ENCODE measurements around the gene CRLF2. TPM values are rescaled to one million over a fixed set of nuclear protein-coding genes. Genes with fewer than 3 reads are reported as not detected.

Gene CRLF2
- total and polyA plus RNA-seq, 2 donors (not counting 3 experiments of a cell fraction or from before 2014, with no cell fraction given): not detected

- no peak overlapping the region for H3K27ac ChIP-seq (ENCODE audit: insufficient read depth, low read depth, low read length)
- no peaks in the 10 kb centered on the region for H3K79me2 ChIP-seq (ENCODE audit: control insufficient read depth, insufficient read depth, low read length)
- H3K36me3 ChIP-seq (ENCODE audit: control insufficient read depth in 2 of 2, extremely low read depth in 1 of 2, insufficient read depth in 2 of 2, low read length in 2 of 2): no peaks in the 10 kb centered on the region
- H3K27me3 ChIP-seq (ENCODE audit: control insufficient read depth in 2 of 2, insufficient read depth in 2 of 2, low read length in 2 of 2): no peaks in the 10 kb centered on the region
- H3K9me3 ChIP-seq (replicated peaks; ENCODE audit: control insufficient read depth, insufficient read depth, low read length): no peaks in the 10 kb centered on the region
- ChIA-PET CTCF (no interaction called here), POLR2A (no interaction called here)
- FAIRE-seq (no peak), DNase-seq (ENCODE audit: low read depth, low spot score) (no peak)
- no TSS peak for BruUV-seq (replicated peaks)
- H4K20me1 ChIP-seq (replicated peaks; ENCODE audit: control insufficient read depth, extremely low read depth, insufficient read depth, low read length): no peaks in the 10 kb centered on the region
- dilution Hi-C loops (cut with MboI; ENCODE audit: extremely low pct_ligation_motif_present, low sequenced_read_pairs) (no loop called here), intact Hi-C loops (cut with micrococcal nuclease) (no loop called here)
- no peaks in the 10 kb centered on the region for H3K4me1 ChIP-seq (ENCODE audit: control insufficient read depth, extremely low read depth, insufficient read depth, low read length)
- TF ChIP-seq MYC (IDR thresholded peaks at IDR 0.05; ENCODE audit: low read depth, low read length) (no peak), EZH2 (IDR thresholded peaks at IDR 0.05; ENCODE audit: borderline replicate concordance, low read depth, low read length, severe bottlenecking) (no peak), JUN (IDR thresholded peaks at IDR 0.05; ENCODE audit: borderline replicate concordance, insufficient read depth, insufficient read length, low read depth) (no peak), CTCF (IDR thresholded peaks at IDR 0.05; ENCODE audit: extremely low read depth in 1 of 2, insufficient read depth in 1 of 2, low read depth in 1 of 2, low read length in 2 of 2) (no peak), FOS (IDR thresholded peaks at IDR 0.05; ENCODE audit: borderline replicate concordance, insufficient read depth, low read length) (no peak), MAX (IDR thresholded peaks at IDR 0.05; ENCODE audit: insufficient read depth, insufficient read length) (no peak), POLR2A (IDR thresholded peaks at IDR 0.05; ENCODE audit: low read depth, low read length) (no peak), GATA2 (IDR thresholded peaks at IDR 0.05; ENCODE audit: insufficient read depth, insufficient read length, low read depth, low read length) (no peak), POLR2AphosphoS5 (IDR thresholded peaks at IDR 0.05; ENCODE audit: insufficient read depth, low read depth, low read length) (no peak)
- no peak overlapping the region for H3K9ac ChIP-seq (replicated peaks; ENCODE audit: extremely low read depth, insufficient read depth, low read length)
- H3K4me3 ChIP-seq (replicated peaks in 1 of 3; ENCODE audit: insufficient read depth in 1 of 3, low read depth in 1 of 3, low read length in 3 of 3): no peak overlapping the region
- no peak overlapping the region for H3K4me2 ChIP-seq (ENCODE audit: insufficient read depth, low read length)
- no peak overlapping the region for H2AFZ ChIP-seq (ENCODE audit: low read depth, low read length)
- no peaks in the 10 kb centered on the region for H3K9me1 ChIP-seq (replicated peaks; ENCODE audit: control insufficient read depth, extremely low read depth, insufficient read depth, low read length)
Observed at GRCh38 chrX:1215123-1215823, 2.8 kb upstream of the CRLF2 start.
